OCI-LY7 (cell line): ENCODE measurements around the gene GCHFR. TPM values are rescaled to one million over a fixed set of nuclear protein-coding genes. Genes with fewer than 3 reads are reported as not detected.

Source experiments
- Bru-seq: library from RNA; stranded (reverse); fragments of 400-500 nt; gene quantifications from one replicate; lab custom pipeline; 2021; lab: Mats Ljungman, UMichigan
- BruChase-seq, 2 experiments: library from RNA; stranded (reverse); fragments of 400-500 nt; gene quantifications; one replicate each; lab custom pipeline; 2021; lab: Mats Ljungman, UMichigan
- BruUV-seq: library from RNA; stranded (reverse); fragments of 400-500 nt; replicated peaks from 2 replicates; lab custom pipeline; 2021; lab: Mats Ljungman, UMichigan
- CTCF ChIA-PET: fragments of 300-600 bp; sonication (Branson Sonifier 250); formaldehyde crosslinking; loops from one replicate; lab custom pipeline; 2022; ENCODE audit warnings: antibody characterized with exemption; ENCODE audit not compliant: unreplicated experiment; lab: Charles Lee
- POLR2A ChIA-PET: fragments of 300-600 bp; sonication (Branson Sonifier 250); formaldehyde crosslinking; loops from one replicate; lab custom pipeline; 2022; ENCODE audit warnings: antibody characterized with exemption; lab: Charles Lee
- DNase-seq: peaks from one replicate; pipeline ENCODE4 v3.0.0-alpha.2; 2015; ENCODE audit warnings: low spot score
- H2AFZ ChIP-seq: fragments of 200-600 bp; sonication (generic), shearing (Covaris generic); 2 replicates; pipeline ENCODE4 v1.6.1; 2014; ENCODE audit warnings: mild to moderate bottlenecking, antibody characterized with exemption, low read length, moderate library complexity
- H3K27ac ChIP-seq: fragments of 200-600 bp; sonication (generic); 2 replicates; pipeline ENCODE4 v1.5.1; 2014; ENCODE audit warnings: mixed run types, low read depth, mild to moderate bottlenecking, moderate library complexity, low read length, inconsistent platforms; ENCODE audit not compliant: poor library complexity, severe bottlenecking
- H3K36me3 ChIP-seq: fragments of 200-600 bp; sonication (generic); 2 replicates; pipeline ENCODE4 v1.6.1; 2014; ENCODE audit warnings: mild to moderate bottlenecking, antibody characterized with exemption, low read length, moderate library complexity, mixed read lengths; ENCODE audit not compliant: insufficient read depth
- H3K4me1 ChIP-seq: fragments of 200-600 bp; sonication (generic); 2 replicates; pipeline ENCODE4 v1.5.1; 2014; ENCODE audit warnings: mild to moderate bottlenecking, low read length; ENCODE audit not compliant: insufficient read depth, poor library complexity, severe bottlenecking
- H3K4me2 ChIP-seq: fragments of 200-600 bp; sonication (generic); 2 replicates; pipeline ENCODE4 v1.6.1; 2014; ENCODE audit warnings: mild to moderate bottlenecking, low read length
- H3K4me3 ChIP-seq: fragments of 200-600 bp; sonication (generic); 2 replicates; pipeline ENCODE4 v1.5.1; 2014; ENCODE audit warnings: mild to moderate bottlenecking, low read depth, low read length; ENCODE audit not compliant: poor library complexity, severe bottlenecking
- H3K79me2 ChIP-seq: fragments of 200-600 bp; sonication (generic); 2 replicates; pipeline ENCODE4 v1.6.1; 2016; ENCODE audit warnings: low read depth, mild to moderate bottlenecking, low read length, moderate library complexity, mixed read lengths; ENCODE audit not compliant: insufficient read depth
- H3K9me2 ChIP-seq: fragments of 200-600 bp; sonication (generic); 2 replicates; pipeline ENCODE4 v1.6.1; 2016; ENCODE audit warnings: mild to moderate bottlenecking, low read length, mixed read lengths; ENCODE audit not compliant: insufficient read depth
- H3K9me3 ChIP-seq: fragments of 200-600 bp; sonication (generic); 2 replicates; pipeline ENCODE4 v1.6.1; 2014; ENCODE audit warnings: mild to moderate bottlenecking, mixed run types, low read length, mixed read lengths
- H4K20me1 ChIP-seq: fragments of 200-600 bp; sonication (generic); 2 replicates; pipeline ENCODE4 v1.6.1; 2014; ENCODE audit warnings: mild to moderate bottlenecking, antibody characterized with exemption, low read length, moderate library complexity, mixed read lengths; ENCODE audit not compliant: insufficient read depth
- CTCF ChIP-seq: fragments of 200-600 bp; sonication (generic); conservative IDR thresholded peaks from 2 replicates; pipeline ENCODE4 v1.5.1; 2014; ENCODE audit warnings: mild to moderate bottlenecking, antibody characterized with exemption, low read length, moderate library complexity, mixed read lengths
- EZH2phosphoT487 ChIP-seq: fragments of 200-600 bp; sonication (generic); IDR thresholded peaks from 2 replicates; pipeline ENCODE4 v1.6.1; 2018; ENCODE audit warnings: low read depth, borderline replicate concordance, mild to moderate bottlenecking, mixed run types, antibody characterized with exemption, low read length, moderate library complexity, mixed read lengths
- intact Hi-C: fragments of 100-400 bp; cut with micrococcal nuclease; formaldehyde crosslinking; loops from one replicate; pipeline ENCODE4 v1.10.0; 2022; ENCODE audit not compliant: unreplicated experiment
- long read RNA-seq: library from polyadenylated mRNA; stranded (forward); transcript quantifications from one replicate; pipeline ENCODE4 v2.0.0, GENCODE V29; 2022
- total RNA-seq, 2 experiments: library from RNA; depleted of rRNA in 1 of 2; stranded (reverse); fragments of >200 nt in 1 of 2; shearing (Covaris generic) in 1 of 2; gene quantifications; 2 replicates each; pipeline ENCODE4 v1.2.3, GENCODE V29; 2014 to 2022

The GCHFR gene
- 97.4 and 113 TPM in 2 replicates for total RNA-seq (2014; rRNA removed; shearing (Covaris generic))
- total RNA-seq (2022) = 66.0 and 75.7 TPM in 2 replicates
- percentile 62 among the genes with signal in this experiment for Bru-seq, nascent RNA
- percentile 62 among the genes with signal in this experiment for BruChase-seq, experiment 1, labeled RNA remaining after a 6-hour chase
- percentile 56 among the genes with signal in this experiment for BruChase-seq, experiment 2, labeled RNA remaining after a 2-hour chase
- long read RNA-seq, transcript GCHFR-201 (3 exons, 777 nt) = major isoform, 163 of 176 reads
- long read RNA-seq, partial matches to known transcripts = 7 of 176 reads
- long read RNA-seq, other reads (novel, unspliced or antisense) = 1 of 176 reads

- H4K20me1 ChIP-seq = no peaks in the 10 kb centered on the region
- no peaks in the 10 kb centered on the region for H3K9me2 ChIP-seq
- H3K36me3 ChIP-seq = peaks cover 31% of the 10 kb centered on the region; the same call in 1 of the 2 replicates
- intact Hi-C loops = loop anchor here (1.0 kb wide), 1 partner anchor 9 kb away; the partner anchor contains the start of gene RMDN3
- H3K4me3 ChIP-seq = peak within 1 kb of the TSS; percentile 79
- peak within 1 kb of the TSS; percentile 80 for H2AFZ ChIP-seq
- peak within 1 kb of the TSS; percentile 79 for H3K27ac ChIP-seq
- CTCF ChIA-PET = interaction anchor here (1.1 kb wide), 1 partner anchor 13 kb away, joined by 3 read pairs; no protein-coding TSS in a partner anchor
- peaks cover 57% of the 10 kb centered on the region for H3K4me1 ChIP-seq
- POLR2A ChIA-PET = interaction anchor here (0.6 to 2.4 kb wide), 5 partner anchors 7 to 212 kb away, joined by 3 to 8 read pairs (median 3); partner anchors contain the start of gene CCDC32
- peaks cover 4% of the 10 kb centered on the region; the same call in 1 of the 2 replicates for H3K79me2 ChIP-seq
- DNase-seq = peak; percentile 82
- BruUV-seq = no TSS peak
- peak within 1 kb of the TSS; percentile 95 for H3K4me2 ChIP-seq
- TF ChIP-seq EZH2phosphoT487 (no peak), CTCF (peak; percentile 53)
- no peaks in the 10 kb centered on the region for H3K9me3 ChIP-seq
Measured at GRCh38 chr15:40763801-40764628, at the start of gene GCHFR. Gene GCHFR (plus strand): TSS chr15:40764068. CDS start chr15:40764181, 113 bp downstream.

GRCh38 chr15:40714144-40714543, 49.7 kb upstream of the GCHFR start:
- BruUV-seq = no TSS peak
- Histone ChIP-seq H3K4me1 (no peaks in the 10 kb centered on the region), H3K27ac (no peak overlapping the region), H2AFZ (no peak overlapping the region), H4K20me1 (no peaks in the 10 kb centered on the region), H3K4me3 (no peak overlapping the region), H3K9me3 (no peaks in the 10 kb centered on the region), H3K79me2 (no peaks in the 10 kb centered on the region), H3K4me2 (no peak overlapping the region), H3K36me3 (peaks cover 95% of the 10 kb centered on the region), H3K9me2 (no peaks in the 10 kb centered on the region)
- POLR2A ChIA-PET = interaction anchor here (0.6 to 1.5 kb wide), 4 partner anchors 8 to 742 kb away, joined by 3 to 6 read pairs (median 4); no protein-coding TSS in a partner anchor
- TF ChIP-seq EZH2phosphoT487 = no peak
- TF ChIP-seq CTCF = no peak
- no peak for DNase-seq
- intact Hi-C loops = no loop called here
- CTCF ChIA-PET = no interaction called here
